ENCODE data around the gene THAP9.

DNA sequence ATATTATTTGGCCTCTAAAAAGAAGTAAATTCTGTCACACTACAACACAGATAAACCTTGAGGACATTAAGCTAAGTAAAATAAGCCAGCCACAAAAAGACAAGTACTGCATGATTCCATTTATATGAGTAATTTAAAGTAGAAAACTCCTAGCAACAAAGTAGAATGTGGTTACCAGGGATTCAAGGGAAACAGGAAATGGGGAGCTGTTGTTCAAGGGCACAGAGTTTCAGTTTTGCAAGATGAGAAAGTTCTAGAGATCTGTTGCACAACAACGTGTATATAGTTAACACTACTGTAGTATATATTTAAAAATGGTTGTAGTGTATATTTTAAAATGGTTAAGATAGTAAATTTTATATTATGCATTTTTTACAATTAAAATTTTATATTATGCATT, 34.9 kb upstream of the THAP9 start:
- TF ChIP-seq, protein P1, sequence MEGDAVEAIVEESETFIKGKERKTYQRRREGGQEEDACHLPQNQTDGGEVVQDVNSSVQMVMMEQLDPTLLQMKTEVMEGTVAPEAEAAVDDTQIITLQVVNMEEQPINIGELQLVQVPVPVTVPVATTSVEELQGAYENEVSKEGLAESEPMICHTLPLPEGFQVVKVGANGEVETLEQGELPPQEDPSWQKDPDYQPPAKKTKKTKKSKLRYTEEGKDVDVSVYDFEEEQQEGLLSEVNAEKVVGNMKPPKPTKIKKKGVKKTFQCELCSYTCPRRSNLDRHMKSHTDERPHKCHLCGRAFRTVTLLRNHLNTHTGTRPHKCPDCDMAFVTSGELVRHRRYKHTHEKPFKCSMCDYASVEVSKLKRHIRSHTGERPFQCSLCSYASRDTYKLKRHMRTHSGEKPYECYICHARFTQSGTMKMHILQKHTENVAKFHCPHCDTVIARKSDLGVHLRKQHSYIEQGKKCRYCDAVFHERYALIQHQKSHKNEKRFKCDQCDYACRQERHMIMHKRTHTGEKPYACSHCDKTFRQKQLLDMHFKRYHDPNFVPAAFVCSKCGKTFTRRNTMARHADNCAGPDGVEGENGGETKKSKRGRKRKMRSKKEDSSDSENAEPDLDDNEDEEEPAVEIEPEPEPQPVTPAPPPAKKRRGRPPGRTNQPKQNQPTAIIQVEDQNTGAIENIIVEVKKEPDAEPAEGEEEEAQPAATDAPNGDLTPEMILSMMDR (IDR thresholded peaks at IDR 0.05): no peak
- no peak for TF ChIP-seq POLR2A (IDR thresholded peaks at IDR 0.05; ENCODE audit: low read depth)
- TF ChIP-seq POLR2AphosphoS5 (IDR thresholded peaks at IDR 0.05): peak in 1 of 2 donors; percentile 24
- TF ChIP-seq EP300 (IDR thresholded peaks at IDR 0.05): no peak

Data from esophagus muscularis mucosa (tissue), 4 donors.